Skeletal muscle satellite cell (primary cell): ENCODE data around the gene ANK2. TPM values are rescaled to one million over a fixed set of nuclear protein-coding genes. Genes with fewer than 3 reads are reported as not detected.

Source experiments
- H3K27me3 ChIP-seq: 2 replicates; pipeline ENCODE4 v1.7.0; 2013; ENCODE audit warnings: low read length; ENCODE audit not compliant: control insufficient read depth, insufficient read depth
- H3K36me3 ChIP-seq: 2 replicates; pipeline ENCODE4 v1.7.0; 2013; ENCODE audit warnings: mild to moderate bottlenecking, control low read depth, low read length; ENCODE audit not compliant: insufficient read depth
- H3K4me1 ChIP-seq: 2 replicates; pipeline ENCODE4 v1.7.0; 2013; ENCODE audit warnings: low read length; ENCODE audit not compliant: control insufficient read depth, insufficient read depth
- H3K4me2 ChIP-seq: 2 replicates; pipeline ENCODE4 v1.7.0; 2013; ENCODE audit warnings: mild to moderate bottlenecking, low read length
- H3K4me3 ChIP-seq: 2 replicates; pipeline ENCODE4 v1.7.0; 2013; ENCODE audit warnings: low read length
- H3K9ac ChIP-seq: 2 replicates; pipeline ENCODE4 v1.7.0; 2013; ENCODE audit warnings: mild to moderate bottlenecking, low read depth, low read length, moderate library complexity
- H3K9me3 ChIP-seq: replicated peaks from 2 replicates; pipeline ENCODE4 v1.7.0; 2013; ENCODE audit warnings: mild to moderate bottlenecking, control low read depth, low read length
- small RNA-seq: library from RNA; depleted of rRNA; stranded (forward); fragments of <200 nt; gene quantifications from one replicate; pipeline ENCODE3, GENCODE V24; 2012

ANK2 gene

DNA sequence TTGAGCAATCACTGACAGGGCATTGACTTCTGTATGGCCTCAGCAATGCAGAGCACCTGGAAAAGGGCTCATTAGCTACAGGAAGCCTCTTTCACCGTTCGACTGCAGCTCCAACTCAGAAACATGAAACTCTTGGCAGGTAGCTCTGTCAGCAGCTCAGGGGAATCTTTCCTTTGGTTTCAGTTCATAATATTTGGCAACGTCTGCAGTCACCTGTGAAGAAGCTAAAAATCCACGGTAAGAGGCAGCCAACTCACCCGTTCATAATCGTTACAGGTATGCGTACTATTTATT lies 357.2 kb downstream of the ANK2 start:
- Histone ChIP-seq H3K4me3 (no peak overlapping the region), H3K4me2 (no peak overlapping the region), H3K9ac (no peak overlapping the region), H3K36me3 (no peaks in the 10 kb centered on the region), H3K27me3 (no peaks in the 10 kb centered on the region), H3K4me1 (peaks cover 9% of the 10 kb centered on the region), H3K9me3 (no peaks in the 10 kb centered on the region)

- H3K9ac ChIP-seq, result no peak overlapping the region
- H3K36me3 ChIP-seq, result no peaks in the 10 kb centered on the region
- H3K9me3 ChIP-seq, result no peaks in the 10 kb centered on the region
- no peaks in the 10 kb centered on the region for H3K27me3 ChIP-seq
- H3K4me1 ChIP-seq, result peaks cover 10% of the 10 kb centered on the region
- H3K4me2 ChIP-seq, result no peak overlapping the region
- no peak overlapping the region for H3K4me3 ChIP-seq
These were observed 358.0 kb downstream of the ANK2 start for GRCh38 chr4:113407409-113407808.

DNA sequence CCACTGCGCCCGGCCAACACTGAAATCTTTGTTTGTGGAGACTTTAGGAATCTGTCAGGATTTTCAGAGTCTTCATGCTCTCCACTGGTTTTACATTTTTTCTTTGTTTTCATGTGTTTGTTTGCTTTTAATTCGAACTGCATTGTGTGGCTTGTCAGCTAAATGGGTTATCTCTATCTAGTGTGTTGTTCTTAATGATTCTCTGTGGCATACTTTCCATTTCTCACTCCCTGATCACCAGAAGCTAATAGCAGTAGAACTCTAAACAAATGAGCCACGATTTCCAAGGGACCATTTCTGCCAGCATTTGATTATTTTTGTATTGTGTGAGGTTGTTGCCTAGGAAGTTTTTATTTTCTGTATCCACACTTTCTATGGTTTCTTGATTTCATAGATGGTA lies 359.7 kb downstream of the ANK2 start:
- no peak overlapping the region for H3K9ac ChIP-seq

DNA sequence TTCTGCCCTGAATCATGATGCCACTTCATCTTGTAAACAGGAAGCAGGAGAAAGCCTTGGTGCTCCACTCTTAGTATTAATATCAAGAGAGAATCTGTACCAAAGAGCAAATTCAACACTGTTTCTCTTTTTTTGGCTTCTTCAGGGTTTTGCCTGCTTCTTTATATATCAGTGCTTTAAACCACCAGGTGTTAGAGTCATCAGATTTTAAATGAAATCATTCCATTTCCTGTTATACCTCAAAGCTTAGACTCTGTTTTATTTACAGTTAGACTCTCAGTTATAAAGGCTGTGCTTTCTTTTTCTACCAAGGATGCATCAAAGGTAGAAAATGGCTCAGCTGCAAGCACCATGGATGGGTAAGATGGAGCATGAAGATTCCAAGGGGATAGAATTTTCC lies 361.2 kb downstream of the ANK2 start:
- Histone ChIP-seq H3K9me3 (no peaks in the 10 kb centered on the region), H3K9ac (no peak overlapping the region), H3K4me3 (no peak overlapping the region), H3K27me3 (no peaks in the 10 kb centered on the region), H3K4me2 (no peak overlapping the region), H3K4me1 (peaks cover 3% of the 10 kb centered on the region), H3K36me3 (no peaks in the 10 kb centered on the region)

More for the DNA sequence above, 359.7 kb downstream of the ANK2 start:
- Histone ChIP-seq H3K36me3 (no peaks in the 10 kb centered on the region), H3K4me1 (peaks cover 9% of the 10 kb centered on the region), H3K4me3 (no peak overlapping the region), H3K9me3 (no peaks in the 10 kb centered on the region), H3K27me3 (no peaks in the 10 kb centered on the region), H3K4me2 (no peak overlapping the region)

- Histone ChIP-seq H3K9me3 (no peaks in the 10 kb centered on the region), H3K9ac (no peak overlapping the region), H3K4me1 (peaks cover 3% of the 10 kb centered on the region), H3K27me3 (no peaks in the 10 kb centered on the region), H3K36me3 (no peaks in the 10 kb centered on the region), H3K4me2 (no peak overlapping the region), H3K4me3 (no peak overlapping the region)
These were observed 362.1 kb downstream of the ANK2 start for GRCh38 chr4:113411496-113411938.

- Histone ChIP-seq H3K4me1 (peaks cover 4% of the 10 kb centered on the region), H3K36me3 (no peaks in the 10 kb centered on the region), H3K9me3 (no peaks in the 10 kb centered on the region), H3K9ac (no peak overlapping the region), H3K27me3 (no peaks in the 10 kb centered on the region), H3K4me2 (no peak overlapping the region), H3K4me3 (no peak overlapping the region)
These were observed 370.2 kb downstream of the ANK2 start for GRCh38 chr4:113419631-113420030.

DNA sequence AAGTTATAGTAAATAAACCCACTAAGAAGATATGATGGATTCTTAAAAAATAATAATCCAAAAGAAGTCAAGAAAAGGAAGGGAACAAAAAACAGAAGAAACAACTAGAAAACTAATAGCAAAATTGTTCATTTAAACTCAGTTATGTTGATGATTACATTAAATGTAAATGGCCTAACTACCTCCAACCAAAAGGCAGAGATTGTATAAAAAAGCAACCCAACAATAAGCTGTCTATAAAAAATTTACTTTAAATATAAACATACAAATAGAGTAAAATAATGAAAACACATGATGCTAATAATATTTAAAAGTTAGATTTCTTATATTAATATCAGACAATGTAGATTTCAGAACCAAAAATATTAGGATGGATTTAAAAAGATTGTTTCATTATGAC lies 371.5 kb downstream of the ANK2 start:
- H3K4me1 ChIP-seq, result peaks cover 4% of the 10 kb centered on the region
- no peaks in the 10 kb centered on the region for H3K36me3 ChIP-seq
- H3K9me3 ChIP-seq, result no peaks in the 10 kb centered on the region
- no peak overlapping the region for H3K4me2 ChIP-seq
- no peak overlapping the region for H3K4me3 ChIP-seq
- no peak overlapping the region for H3K9ac ChIP-seq
- H3K27me3 ChIP-seq, result no peaks in the 10 kb centered on the region

DNA sequence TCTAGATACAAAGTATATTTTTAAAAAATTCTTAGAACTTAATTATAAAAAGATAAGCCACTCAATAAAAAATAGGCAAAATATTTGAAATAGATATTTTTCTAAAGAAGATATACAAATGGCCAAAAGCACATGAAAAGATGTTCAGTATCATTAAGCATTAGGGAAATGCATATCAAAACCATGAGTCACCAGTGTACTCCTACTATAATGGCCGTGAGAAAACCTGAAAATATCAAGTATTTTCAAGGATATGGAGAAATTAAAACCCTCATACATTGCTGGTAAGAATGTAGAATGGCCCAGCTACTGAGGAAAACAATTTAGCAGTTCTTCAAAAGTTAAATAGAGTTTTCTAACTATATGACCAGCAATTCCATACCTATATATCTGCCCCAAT lies 374.2 kb downstream of the ANK2 start:
- Histone ChIP-seq H3K9ac (no peak overlapping the region), H3K36me3 (no peaks in the 10 kb centered on the region), H3K27me3 (no peaks in the 10 kb centered on the region), H3K9me3 (no peaks in the 10 kb centered on the region), H3K4me2 (no peak overlapping the region), H3K4me1 (peaks cover 4% of the 10 kb centered on the region), H3K4me3 (no peak overlapping the region)

- Histone ChIP-seq H3K27me3 (no peaks in the 10 kb centered on the region), H3K36me3 (no peaks in the 10 kb centered on the region), H3K9ac (no peak overlapping the region), H3K9me3 (no peaks in the 10 kb centered on the region), H3K4me3 (no peak overlapping the region), H3K4me2 (no peak overlapping the region), H3K4me1 (peaks cover 44% of the 10 kb centered on the region)
These were observed 383.7 kb downstream of the ANK2 start for GRCh38 chr4:113433116-113433515.

Small RNAs within 50 kb of the gene (small RNA-seq; reads per million reads assigned to genes)
- gene MIR8082 (not detected), gene RN7SL184P (not detected), gene RNU1-138P (2.8 reads per million, percentile 75 among the genes with 10 or more reads in this experiment)
